HepG2 (cell line): Measurements from ENCODE around the gene TMEM8B. TPM values are rescaled to one million over a fixed set of nuclear protein-coding genes. Genes with fewer than 3 reads are reported as not detected.
A peak's percentile ranks its signal among the peaks of the same experiment; 100 is the strongest.

ENCODE experiments used
- ARNTL ChIP-seq: sonication (generic); formaldehyde crosslinking; IDR thresholded peaks from 2 replicates; pipeline ENCODE4 v1.4.0; 2020; ENCODE audit warnings: mild to moderate bottlenecking, missing genetic modification reagents
- HIVEP1 ChIP-seq: sonication (generic); formaldehyde crosslinking; IDR thresholded peaks from 2 replicates; pipeline ENCODE4 v1.4.0; 2020; ENCODE audit warnings: mild to moderate bottlenecking, missing genetic modification reagents
- HOXA3 ChIP-seq: sonication (generic); formaldehyde crosslinking; IDR thresholded peaks from 2 replicates; pipeline ENCODE4 v1.5.0; 2020; ENCODE audit warnings: missing genetic modification reagents
- KLF12 ChIP-seq: sonication (generic); formaldehyde crosslinking; IDR thresholded peaks from 2 replicates; pipeline ENCODE4 v1.4.0; 2020; ENCODE audit warnings: missing genetic modification reagents, borderline replicate concordance
- NAIF1 ChIP-seq: sonication (generic); formaldehyde crosslinking; IDR thresholded peaks from 2 replicates; pipeline ENCODE4 v1.5.0; 2020; ENCODE audit warnings: mild to moderate bottlenecking, missing genetic modification reagents, borderline replicate concordance
- PATZ1 ChIP-seq: sonication (generic); formaldehyde crosslinking; IDR thresholded peaks from 2 replicates; pipeline ENCODE4 v1.4.0; 2020; ENCODE audit warnings: missing genetic modification reagents
- TBX3 ChIP-seq: fragments of 450-650 bp; IDR thresholded peaks from 2 replicates; pipeline ENCODE4 v1.6.1; 2017; ENCODE audit warnings: antibody characterized with exemption, mild to moderate bottlenecking, inconsistent platforms, borderline replicate concordance
- TGIF2 ChIP-seq: IDR thresholded peaks from 2 replicates; pipeline ENCODE4 v1.6.1; 2016; ENCODE audit warnings: control low read depth, missing compliant biosample characterization
- ZBTB38 ChIP-seq: sonication (generic); formaldehyde crosslinking; IDR thresholded peaks from 2 replicates; pipeline ENCODE4 v1.5.1; 2020; ENCODE audit warnings: mild to moderate bottlenecking, missing genetic modification reagents
- ZHX1 ChIP-seq: sonication (generic); formaldehyde crosslinking; IDR thresholded peaks from 2 replicates; pipeline ENCODE4 v1.8.1; 2022; ENCODE audit warnings: low read depth, mild to moderate bottlenecking, missing genetic modification reagents
- ZNF274 ChIP-seq: sonication (generic); formaldehyde crosslinking; IDR thresholded peaks from 2 replicates; pipeline ENCODE4 v1.5.1; 2020; ENCODE audit warnings: mild to moderate bottlenecking, missing genetic modification reagents
- ZNF34 ChIP-seq: sonication (generic); formaldehyde crosslinking; IDR thresholded peaks from 2 replicates; pipeline ENCODE4 v1.4.0; 2020; ENCODE audit warnings: mild to moderate bottlenecking, missing genetic modification reagents, borderline replicate concordance
- ZNF567 ChIP-seq: sonication (generic); formaldehyde crosslinking; IDR thresholded peaks from 2 replicates; pipeline ENCODE4 v1.8.1; 2023; ENCODE audit warnings: mild to moderate bottlenecking, missing genetic modification reagents, borderline replicate concordance
- ZNF816 ChIP-seq: sonication (generic); formaldehyde crosslinking; IDR thresholded peaks from 2 replicates; pipeline ENCODE4 v1.8.0; 2022; ENCODE audit warnings: missing genetic modification reagents, mild to moderate bottlenecking, borderline replicate concordance
- ZSCAN9 ChIP-seq: IDR thresholded peaks from 2 replicates; pipeline ENCODE4 v1.6.1; 2016; ENCODE audit warnings: borderline replicate concordance
- polyA plus RNA-seq, 8 experiments: library from polyadenylated mRNA; depleted of rRNA in 3 of 8; stranded (reverse) in 7 of 8; unstranded in 1 of 8; fragments of >200 nt; fragmentation: Illumina TruSeq in 4 of 8; extraction: Trizol in 4 of 8; gene quantifications; 2 replicates each; pipeline versions ENCODE4 v1.2.1 to v1.2.3, GENCODE V29; 2011 to 2016; ENCODE audit warnings: low read depth in 4 of 8, missing spikeins in 1 of 8, mixed read lengths in 1 of 8; ENCODE audit not compliant: insufficient read depth in 1 of 8
- total RNA-seq, 5 experiments: library from RNA; depleted of rRNA; stranded (reverse); fragments of >200 nt; fragmentation: Illumina TruSeq; extraction: Trizol; gene quantifications; 2 replicates each; pipeline ENCODE4 v1.2.3, GENCODE V29; 2016; ENCODE audit warnings: low read depth in 1 of 5
- TF ChIP-seq, protein P1 (sequence below): sonication (generic); formaldehyde crosslinking; IDR thresholded peaks from 2 replicates; pipeline ENCODE4 v1.4.0; 2020; ENCODE audit warnings: mild to moderate bottlenecking, missing genetic modification reagents, borderline replicate concordance
- TF ChIP-seq, protein P2 (sequence below): IDR thresholded peaks from 2 replicates; pipeline ENCODE4 v1.6.1; 2016; ENCODE audit warnings: low read depth

The TMEM8B gene
- total and polyA plus RNA-seq, 2 of the 13 experiments (the other 11 are each of a cell fraction or from before 2014, with no cell fraction given): 2.1 to 2.7 TPM

DNA sequence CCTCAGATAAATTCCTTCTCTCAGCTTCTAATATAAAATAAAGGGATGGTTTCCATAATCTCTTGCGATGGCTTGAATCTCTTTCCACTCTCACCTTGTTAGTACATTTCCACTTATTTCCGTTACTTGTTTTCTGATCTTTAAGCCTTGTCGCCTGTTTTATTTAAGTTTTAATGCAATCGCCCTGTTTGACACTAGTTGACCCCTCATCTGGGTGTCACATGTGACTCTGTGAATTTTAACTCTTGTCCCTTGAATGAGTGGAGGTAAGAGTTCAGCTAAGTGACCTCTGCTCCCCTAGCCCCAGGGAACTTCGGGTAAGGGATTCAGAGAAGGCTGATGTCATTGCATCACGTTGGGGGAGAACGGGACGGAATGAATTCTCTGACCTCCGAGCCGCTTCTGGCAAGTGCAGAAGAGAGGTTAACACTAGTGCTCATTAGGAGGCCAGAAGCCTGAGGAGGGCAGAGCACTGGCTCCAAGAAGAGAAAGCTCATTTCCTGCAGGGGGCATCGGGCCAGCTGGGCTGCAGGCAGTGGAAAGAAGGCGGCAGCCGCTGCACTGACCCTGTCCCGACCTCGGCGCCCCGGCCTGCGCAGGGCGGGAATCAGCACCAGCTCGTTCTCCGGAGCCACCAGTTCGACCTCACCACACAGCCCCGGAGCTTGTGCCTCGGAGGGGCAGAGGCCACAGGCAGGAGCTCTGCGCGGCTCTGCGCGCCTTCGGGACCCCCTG lies 14.8 kb upstream of the TMEM8B start (continued):
- TF ChIP-seq, protein P1, sequence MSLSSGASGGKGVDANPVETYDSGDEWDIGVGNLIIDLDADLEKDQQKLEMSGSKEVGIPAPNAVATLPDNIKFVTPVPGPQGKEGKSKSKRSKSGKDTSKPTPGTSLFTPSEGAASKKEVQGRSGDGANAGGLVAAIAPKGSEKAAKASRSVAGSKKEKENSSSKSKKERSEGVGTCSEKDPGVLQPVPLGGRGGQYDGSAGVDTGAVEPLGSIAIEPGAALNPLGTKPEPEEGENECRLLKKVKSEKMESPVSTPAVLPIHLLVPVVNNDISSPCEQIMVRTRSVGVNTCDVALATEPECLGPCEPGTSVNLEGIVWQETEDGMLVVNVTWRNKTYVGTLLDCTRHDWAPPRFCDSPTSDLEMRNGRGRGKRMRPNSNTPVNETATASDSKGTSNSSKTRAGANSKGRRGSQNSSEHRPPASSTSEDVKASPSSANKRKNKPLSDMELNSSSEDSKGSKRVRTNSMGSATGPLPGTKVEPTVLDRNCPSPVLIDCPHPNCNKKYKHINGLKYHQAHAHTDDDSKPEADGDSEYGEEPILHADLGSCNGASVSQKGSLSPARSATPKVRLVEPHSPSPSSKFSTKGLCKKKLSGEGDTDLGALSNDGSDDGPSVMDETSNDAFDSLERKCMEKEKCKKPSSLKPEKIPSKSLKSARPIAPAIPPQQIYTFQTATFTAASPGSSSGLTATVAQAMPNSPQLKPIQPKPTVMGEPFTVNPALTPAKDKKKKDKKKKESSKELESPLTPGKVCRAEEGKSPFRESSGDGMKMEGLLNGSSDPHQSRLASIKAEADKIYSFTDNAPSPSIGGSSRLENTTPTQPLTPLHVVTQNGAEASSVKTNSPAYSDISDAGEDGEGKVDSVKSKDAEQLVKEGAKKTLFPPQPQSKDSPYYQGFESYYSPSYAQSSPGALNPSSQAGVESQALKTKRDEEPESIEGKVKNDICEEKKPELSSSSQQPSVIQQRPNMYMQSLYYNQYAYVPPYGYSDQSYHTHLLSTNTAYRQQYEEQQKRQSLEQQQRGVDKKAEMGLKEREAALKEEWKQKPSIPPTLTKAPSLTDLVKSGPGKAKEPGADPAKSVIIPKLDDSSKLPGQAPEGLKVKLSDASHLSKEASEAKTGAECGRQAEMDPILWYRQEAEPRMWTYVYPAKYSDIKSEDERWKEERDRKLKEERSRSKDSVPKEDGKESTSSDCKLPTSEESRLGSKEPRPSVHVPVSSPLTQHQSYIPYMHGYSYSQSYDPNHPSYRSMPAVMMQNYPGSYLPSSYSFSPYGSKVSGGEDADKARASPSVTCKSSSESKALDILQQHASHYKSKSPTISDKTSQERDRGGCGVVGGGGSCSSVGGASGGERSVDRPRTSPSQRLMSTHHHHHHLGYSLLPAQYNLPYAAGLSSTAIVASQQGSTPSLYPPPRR (CRISPR knock-in tag): peak; percentile 35
- TF ChIP-seq HIVEP1 (CRISPR knock-in tag) (0 out of 2 replicates have a peak, but pooled peaks have one; percentile 46), HOXA3 (CRISPR knock-in tag) (peak; percentile 40; the same call in 1 of the 2 replicates), ZNF567 (CRISPR knock-in tag) (no peak), TGIF2 (0 out of 2 replicates have a peak, but pooled peaks have one; percentile 39), ZNF816 (CRISPR knock-in tag) (peak; percentile 68; the same call in 1 of the 2 replicates), PATZ1 (CRISPR knock-in tag) (peak; percentile 41; the same call in 1 of the 2 replicates), ZSCAN9 (peak; percentile 36; the same call in 1 of the 2 replicates), ARNTL (CRISPR knock-in tag) (peak; percentile 84; the same call in 1 of the 2 replicates), ZNF34 (0 out of 2 replicates have a peak, but pooled peaks have one; percentile 32), TBX3 (no peak), ZNF274 (CRISPR knock-in tag) (no peak), KLF12 (CRISPR knock-in tag) (0 out of 2 replicates have a peak, but pooled peaks have one; percentile 37), NAIF1 (CRISPR knock-in tag) (no peak), ZBTB38 (CRISPR knock-in tag) (peak; percentile 26; the same call in 1 of the 2 replicates), ZHX1 (CRISPR knock-in tag) (no peak)
- TF ChIP-seq, protein P2, sequence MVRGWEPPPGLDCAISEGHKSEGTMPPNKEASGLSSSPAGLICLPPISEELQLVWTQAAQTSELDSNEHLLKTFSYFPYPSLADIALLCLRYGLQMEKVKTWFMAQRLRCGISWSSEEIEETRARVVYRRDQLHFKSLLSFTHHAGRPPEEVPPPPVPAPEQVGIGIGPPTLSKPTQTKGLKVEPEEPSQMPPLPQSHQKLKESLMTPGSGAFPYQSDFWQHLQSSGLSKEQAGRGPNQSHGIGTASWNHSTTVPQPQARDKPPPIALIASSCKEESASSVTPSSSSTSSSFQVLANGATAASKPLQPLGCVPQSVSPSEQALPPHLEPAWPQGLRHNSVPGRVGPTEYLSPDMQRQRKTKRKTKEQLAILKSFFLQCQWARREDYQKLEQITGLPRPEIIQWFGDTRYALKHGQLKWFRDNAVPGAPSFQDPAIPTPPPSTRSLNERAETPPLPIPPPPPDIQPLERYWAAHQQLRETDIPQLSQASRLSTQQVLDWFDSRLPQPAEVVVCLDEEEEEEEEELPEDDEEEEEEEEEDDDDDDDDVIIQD (CRISPR knock-in tag): peak; percentile 69
